Endodermal cell (in vitro differentiated cells): ENCODE data around the gene PPP2R1B. TPM values are rescaled to one million over a fixed set of nuclear protein-coding genes. Genes with fewer than 3 reads are reported as not detected.

Experiments used
- DNase-seq: peaks from one replicate; pipeline ENCODE4 v3.0.0-alpha.2; 2017
- H3K27ac ChIP-seq: 2 replicates; pipeline ENCODE4 v1.5.1; 2013; ENCODE audit warnings: mild to moderate bottlenecking, low read depth, low read length, moderate library complexity
- H3K27me3 ChIP-seq: 2 replicates; pipeline ENCODE4 v1.6.1; 2013; ENCODE audit warnings: mild to moderate bottlenecking, low read length, moderate library complexity; ENCODE audit not compliant: insufficient read depth, control insufficient read depth, poor library complexity, severe bottlenecking
- H3K36me3 ChIP-seq: 2 replicates; pipeline ENCODE4 v1.7.0; 2013; ENCODE audit warnings: mild to moderate bottlenecking, low read length, moderate library complexity; ENCODE audit not compliant: control insufficient read depth, insufficient read depth
- H3K4me1 ChIP-seq: one replicate; pipeline ENCODE4 v1.7.0; 2013; ENCODE audit warnings: low read length; ENCODE audit not compliant: control insufficient read depth, insufficient read depth
- H3K4me3 ChIP-seq: 2 replicates; pipeline ENCODE4 v1.5.1; 2013; ENCODE audit warnings: mild to moderate bottlenecking, low read length, moderate library complexity
- H3K9ac ChIP-seq: 2 replicates; pipeline ENCODE4 v1.6.1; 2013; ENCODE audit warnings: mild to moderate bottlenecking, low read length, moderate library complexity; ENCODE audit not compliant: poor library complexity, severe bottlenecking; ENCODE audit errors: extremely low read depth
- H3K9me3 ChIP-seq: 2 replicates; pipeline ENCODE4 v1.6.1; 2013; ENCODE audit warnings: mild to moderate bottlenecking, low read length, moderate library complexity; ENCODE audit not compliant: control insufficient read depth
- H3K27ac Mint-ChIP-seq: 2 replicates; pipeline ENCODE4 v1.8.0; 2020; ENCODE audit warnings: mixed read lengths
- H3K27me3 Mint-ChIP-seq: 2 replicates; pipeline ENCODE4 v1.8.0; 2021; ENCODE audit warnings: mild to moderate bottlenecking, mixed read lengths; ENCODE audit not compliant: insufficient read depth
- H3K36me3 Mint-ChIP-seq: 2 replicates; pipeline ENCODE4 v1.8.0; 2020; ENCODE audit warnings: low read depth, mixed read lengths
- H3K4me1 Mint-ChIP-seq: 2 replicates; pipeline ENCODE4 v1.8.0; 2020; ENCODE audit warnings: mixed read lengths
- H3K4me3 Mint-ChIP-seq: 2 replicates; pipeline ENCODE4 v1.8.0; 2020; ENCODE audit warnings: mild to moderate bottlenecking, moderate library complexity, mixed read lengths
- H3K9me3 Mint-ChIP-seq: 2 replicates; pipeline ENCODE4 v1.8.0; 2020; ENCODE audit warnings: mild to moderate bottlenecking, mixed read lengths
- WGBS, 2 experiments: methylation state at CpG; one replicate each; pipeline versions ENCODE4 v1.1.5 to v1.1.7; 2013; ENCODE audit warnings: missing lambda C conversion rate in 2 of 2, mixed read lengths in 1 of 2; ENCODE audit not compliant: insufficient coverage in 1 of 2, insufficient read length in 1 of 2; 5-methylcytosine and 5-hydroxymethylcytosine counted together
- total RNA-seq, 2 donors: library from RNA; stranded (reverse); fragmentation: NEBNext Ultra II Directional in 1 of 2; extraction: Animal tissue kit (Norgen Biotek cat#: 25700) in 1 of 2; gene quantifications; 2 replicates in 1 of 2; 3 replicates in 1 of 2; pipeline ENCODE4 v1.2.1, GENCODE V29; 2021
- TF ChIP-seq, protein P1 (sequence below): fragments of 200-600 bp; sonication (generic); conservative IDR thresholded peaks from 2 replicates; pipeline ENCODE4 v1.5.0; 2021; ENCODE audit warnings: antibody characterized with exemption, mild to moderate bottlenecking

Gene PPP2R1B
- total RNA-seq, 2 donors from 2014 or later = 70.0 to 89.7 TPM

DNA sequence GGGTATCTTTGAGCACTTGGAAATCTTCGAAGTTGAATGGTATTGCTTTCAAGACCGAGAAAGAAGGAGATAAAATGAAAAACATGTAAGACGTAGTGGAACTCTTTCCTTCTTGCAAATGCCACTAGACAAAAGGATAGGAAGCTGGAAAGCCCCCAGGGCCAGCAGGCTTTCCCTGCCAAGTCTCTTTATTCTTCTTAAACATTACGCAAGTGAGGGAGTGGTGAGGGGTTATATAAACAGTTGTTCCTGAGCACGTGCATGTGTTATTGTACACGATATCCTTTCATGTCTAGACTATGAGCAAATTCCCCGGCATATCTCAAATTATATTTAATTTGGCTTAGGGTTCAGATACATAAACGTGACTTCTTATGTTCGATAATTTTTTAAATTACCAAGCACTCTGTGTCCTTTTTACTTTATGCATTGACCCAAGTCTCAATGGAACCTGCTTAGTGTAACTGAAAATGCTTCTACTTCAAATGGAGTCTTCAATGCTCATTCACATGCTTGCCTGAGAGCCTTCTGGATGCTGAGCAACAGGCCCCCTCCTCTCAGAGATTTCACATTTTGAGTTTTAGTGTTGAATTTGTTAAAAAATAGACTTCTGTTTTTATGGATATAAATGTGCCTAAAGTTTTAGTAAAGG lies 59.0 kb downstream of the PPP2R1B start:
- Mint-ChIP-seq H3K27ac (no peak overlapping the region), H3K36me3 (peaks cover 51% of the 10 kb centered on the region), H3K9me3 (no peaks in the 10 kb centered on the region), H3K27me3 (no peaks in the 10 kb centered on the region), H3K4me1 (no peaks in the 10 kb centered on the region), H3K4me3 (no peak overlapping the region)
- Histone ChIP-seq H3K27ac (no peak overlapping the region), H3K4me1 (no peaks in the 10 kb centered on the region), H3K4me3 (no peak overlapping the region), H3K36me3 (peaks cover 61% of the 10 kb centered on the region), H3K9ac (no peak overlapping the region), H3K27me3 (no peaks in the 10 kb centered on the region), H3K9me3 (no peaks in the 10 kb centered on the region)
- TF ChIP-seq, protein P1, sequence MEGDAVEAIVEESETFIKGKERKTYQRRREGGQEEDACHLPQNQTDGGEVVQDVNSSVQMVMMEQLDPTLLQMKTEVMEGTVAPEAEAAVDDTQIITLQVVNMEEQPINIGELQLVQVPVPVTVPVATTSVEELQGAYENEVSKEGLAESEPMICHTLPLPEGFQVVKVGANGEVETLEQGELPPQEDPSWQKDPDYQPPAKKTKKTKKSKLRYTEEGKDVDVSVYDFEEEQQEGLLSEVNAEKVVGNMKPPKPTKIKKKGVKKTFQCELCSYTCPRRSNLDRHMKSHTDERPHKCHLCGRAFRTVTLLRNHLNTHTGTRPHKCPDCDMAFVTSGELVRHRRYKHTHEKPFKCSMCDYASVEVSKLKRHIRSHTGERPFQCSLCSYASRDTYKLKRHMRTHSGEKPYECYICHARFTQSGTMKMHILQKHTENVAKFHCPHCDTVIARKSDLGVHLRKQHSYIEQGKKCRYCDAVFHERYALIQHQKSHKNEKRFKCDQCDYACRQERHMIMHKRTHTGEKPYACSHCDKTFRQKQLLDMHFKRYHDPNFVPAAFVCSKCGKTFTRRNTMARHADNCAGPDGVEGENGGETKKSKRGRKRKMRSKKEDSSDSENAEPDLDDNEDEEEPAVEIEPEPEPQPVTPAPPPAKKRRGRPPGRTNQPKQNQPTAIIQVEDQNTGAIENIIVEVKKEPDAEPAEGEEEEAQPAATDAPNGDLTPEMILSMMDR = no peak
- 89 to 93% methylated on average over 8 to 9 of the region's 9 CpGs for WGBS, 2 experiments
- DNase-seq = no peak

DNA sequence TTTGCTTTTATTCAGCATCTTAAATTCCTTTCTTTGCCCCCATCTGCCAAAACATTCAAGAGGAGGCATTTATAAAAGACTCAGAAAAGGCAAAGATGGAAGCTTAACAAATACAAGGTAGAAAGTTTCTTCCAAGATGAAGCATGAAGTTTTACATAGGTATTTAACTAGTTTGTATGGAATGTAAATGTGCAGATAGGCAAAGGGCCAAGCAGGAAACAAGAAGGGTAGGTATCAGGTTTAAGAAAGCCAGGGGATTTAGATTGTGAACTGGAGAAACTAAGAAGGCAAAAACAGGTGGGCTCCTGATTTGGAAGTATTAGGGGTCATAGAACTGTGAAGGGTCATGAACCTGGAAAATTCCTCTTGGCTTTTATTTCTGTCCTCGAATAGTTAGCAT lies 62.6 kb downstream of the PPP2R1B start:
- Mint-ChIP-seq H3K9me3 (no peaks in the 10 kb centered on the region), H3K36me3 (peaks cover 28% of the 10 kb centered on the region), H3K27me3 (no peaks in the 10 kb centered on the region), H3K4me1 (peaks cover 2% of the 10 kb centered on the region), H3K27ac (no peak overlapping the region), H3K4me3 (no peak overlapping the region)
- no peaks in the 10 kb centered on the region for H3K27me3 ChIP-seq
- H3K9me3 ChIP-seq = no peaks in the 10 kb centered on the region
- H3K36me3 ChIP-seq = peaks cover 38% of the 10 kb centered on the region
- no peak overlapping the region for H3K4me3 ChIP-seq
- no peak overlapping the region for H3K27ac ChIP-seq
- no peaks in the 10 kb centered on the region for H3K4me1 ChIP-seq
- WGBS, 2 experiments = 95 to 100% methylated on average over 1 of the region's 1 CpG
- no peak for DNase-seq
- TF ChIP-seq, protein P1 = no peak
- H3K9ac ChIP-seq = no peak overlapping the region

DNA sequence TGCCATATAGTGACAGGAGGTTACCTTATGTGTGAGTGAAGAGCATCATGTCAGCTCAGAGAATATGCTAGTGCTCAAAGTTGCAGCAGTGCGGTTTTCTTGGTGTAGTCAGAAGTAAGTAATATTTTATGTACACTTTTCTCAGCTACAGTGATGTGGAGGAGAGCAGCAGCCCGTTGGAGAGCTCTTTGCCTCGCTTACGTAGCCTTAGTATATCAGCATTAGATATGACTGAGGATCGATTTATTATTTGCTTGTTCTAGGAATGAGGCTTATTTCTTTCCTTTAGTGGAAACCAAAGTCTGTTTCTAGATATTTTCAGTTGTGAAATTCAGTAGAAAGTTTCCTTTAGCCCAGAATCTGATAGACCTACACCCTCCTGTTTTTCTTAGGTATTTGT lies 63.6 kb downstream of the PPP2R1B start:
- H3K36me3 Mint-ChIP-seq = peaks cover 28% of the 10 kb centered on the region
- DNase-seq = no peak
- H3K4me1 ChIP-seq = no peaks in the 10 kb centered on the region
- peaks cover 2% of the 10 kb centered on the region for H3K4me1 Mint-ChIP-seq
- H3K9me3 Mint-ChIP-seq = no peaks in the 10 kb centered on the region
- H3K27me3 ChIP-seq = no peaks in the 10 kb centered on the region
- WGBS, 2 experiments = 94 to 95% methylated on average over 5 of the region's 5 CpGs
- H3K36me3 ChIP-seq = peaks cover 33% of the 10 kb centered on the region
- H3K9ac ChIP-seq = no peak overlapping the region
- no peaks in the 10 kb centered on the region for H3K27me3 Mint-ChIP-seq
- H3K27ac Mint-ChIP-seq = no peak overlapping the region
- H3K9me3 ChIP-seq = no peaks in the 10 kb centered on the region
- no peak overlapping the region for H3K4me3 Mint-ChIP-seq
- H3K4me3 ChIP-seq = no peak overlapping the region
- H3K27ac ChIP-seq = no peak overlapping the region
- TF ChIP-seq, protein P1 = no peak
